Choroid plexus epithelial cell (primary cell): ENCODE data around the gene ZBTB7C.

ENCODE experiments used
- DNase-seq: peaks from one replicate; pipeline ENCODE4 v3.0.0-alpha.2; 2010; ENCODE audit warnings: low read depth
- H3K4me3 ChIP-seq: 2 replicates; pipeline ENCODE4 v1.5.1; 2011; ENCODE audit warnings: low read depth, mild to moderate bottlenecking, control low read depth, low read length, moderate library complexity
- CTCF ChIP-seq: conservative IDR thresholded peaks from 2 replicates; pipeline ENCODE4 v1.5.1; 2011; ENCODE audit warnings: low read depth, mild to moderate bottlenecking, control low read depth, inconsistent platforms, low read length, moderate library complexity

ZBTB7C gene

GRCh38 chr18:48028081-48028480 is 381.1 kb downstream of the ZBTB7C start:
- peak; percentile 26 for TF ChIP-seq CTCF
- DNase-seq: no peak
- no peak overlapping the region for H3K4me3 ChIP-seq

- H3K4me3 ChIP-seq: no peak overlapping the region
- peak; percentile 32 for DNase-seq
- TF ChIP-seq CTCF: no peak
Observed at GRCh38 chr18:48027401-48027963, 381.7 kb downstream of the ZBTB7C start.

GRCh38 chr18:48026216-48026615 is 383.0 kb downstream of the ZBTB7C start:
- H3K4me3 ChIP-seq: no peak overlapping the region

GRCh38 chr18:48024881-48025660 is 384.1 kb downstream of the ZBTB7C start:
- no peak overlapping the region for H3K4me3 ChIP-seq
- no peak for TF ChIP-seq CTCF
- no peak for DNase-seq

More at GRCh38 chr18:48026216-48026615, 383.0 kb downstream of the ZBTB7C start:
- DNase-seq: no peak
- TF ChIP-seq CTCF: no peak

- DNase-seq: no peak
- H3K4me3 ChIP-seq: no peak overlapping the region
- TF ChIP-seq CTCF: no peak
Observed at GRCh38 chr18:48024009-48024512, 385.1 kb downstream of the ZBTB7C start.

GRCh38 chr18:48023334-48024008 is 385.7 kb downstream of the ZBTB7C start:
- peak; percentile 59 for DNase-seq
- peak; percentile 69 for TF ChIP-seq CTCF
- no peak overlapping the region for H3K4me3 ChIP-seq
